Astrocyte of the cerebellum (primary cell): ENCODE results near the gene CLK4.
"Not testable (repeated sequence)": the region's sequence is repeated elsewhere in the genome, so short reads cannot be mapped to it uniquely, and the experiment has no call there.

ENCODE experiments used
- DNase-seq: peaks from one replicate; pipeline ENCODE4 v3.0.0-alpha.2; 2011; ENCODE audit warnings: low read depth
- H3K4me3 ChIP-seq: 2 replicates; pipeline ENCODE4 v1.5.1; 2011; ENCODE audit warnings: mild to moderate bottlenecking, low read depth, low read length, moderate library complexity
- CTCF ChIP-seq: IDR thresholded peaks from 2 replicates; pipeline ENCODE4 v1.5.1; 2012; ENCODE audit warnings: low read length, low read depth, moderate library complexity, mild to moderate bottlenecking; ENCODE audit errors: missing control alignments
- in situ Hi-C: cut with HindIII; loops from 2 replicates; pipeline ENCODE4 v1.10.0; 2017; ENCODE audit warnings: low sequenced_read_pairs

The CLK4 gene

GRCh38 chr5:178590141-178590923 is 36.5 kb downstream of the CLK4 start, which contains the start of gene COL23A1:
TSS of gene COL23A1 (minus strand) at chr5:178590393.
- DNase-seq, result peak; percentile 23
- peak within 1 kb of the TSS; percentile 40 for H3K4me3 ChIP-seq
- TF ChIP-seq CTCF, result peak; percentile 88
- in situ Hi-C loops, result loop anchor here (25.0 kb wide), 1 partner anchor 303 kb away; no protein-coding TSS in a partner anchor

GRCh38 chr5:178589180-178590140 is 37.4 kb downstream of the CLK4 start:
- no peak for DNase-seq
- TF ChIP-seq CTCF, result no peak
- H3K4me3 ChIP-seq, result peak overlapping the region; percentile 40
- in situ Hi-C loops, result loop anchor here (25.0 kb wide), 1 partner anchor 302 kb away; no protein-coding TSS in a partner anchor

- TF ChIP-seq CTCF, result no peak
- no peak overlapping the region for H3K4me3 ChIP-seq
- no peak for DNase-seq
- in situ Hi-C loops, result loop anchor here (25.0 kb wide), 1 partner anchor 301 kb away; no protein-coding TSS in a partner anchor
Measured at GRCh38 chr5:178588769-178589168, 38.1 kb downstream of the CLK4 start.

GRCh38 chr5:178587763-178588611 is 38.9 kb downstream of the CLK4 start:
- no peak for TF ChIP-seq CTCF
- DNase-seq, result no peak
- in situ Hi-C loops, result loop anchor here (25.0 kb wide), 1 partner anchor 301 kb away; no protein-coding TSS in a partner anchor
- no peak overlapping the region for H3K4me3 ChIP-seq

GRCh38 chr5:178586396-178586795 is 40.5 kb downstream of the CLK4 start:
- in situ Hi-C loops, result loop anchor here (25.0 kb wide), 1 partner anchor 299 kb away; no protein-coding TSS in a partner anchor
- no peak for DNase-seq
- H3K4me3 ChIP-seq, result no peak overlapping the region
- no peak for TF ChIP-seq CTCF

GRCh38 chr5:178585421-178585820 is 41.4 kb downstream of the CLK4 start:
- H3K4me3 ChIP-seq, result not testable (repeated sequence)
- DNase-seq, result peak; percentile 6
- in situ Hi-C loops, result loop anchor here (25.0 kb wide), 1 partner anchor 298 kb away; no protein-coding TSS in a partner anchor
